ENCODE data around the gene PTPRN2.

Gene PTPRN2

DNA sequence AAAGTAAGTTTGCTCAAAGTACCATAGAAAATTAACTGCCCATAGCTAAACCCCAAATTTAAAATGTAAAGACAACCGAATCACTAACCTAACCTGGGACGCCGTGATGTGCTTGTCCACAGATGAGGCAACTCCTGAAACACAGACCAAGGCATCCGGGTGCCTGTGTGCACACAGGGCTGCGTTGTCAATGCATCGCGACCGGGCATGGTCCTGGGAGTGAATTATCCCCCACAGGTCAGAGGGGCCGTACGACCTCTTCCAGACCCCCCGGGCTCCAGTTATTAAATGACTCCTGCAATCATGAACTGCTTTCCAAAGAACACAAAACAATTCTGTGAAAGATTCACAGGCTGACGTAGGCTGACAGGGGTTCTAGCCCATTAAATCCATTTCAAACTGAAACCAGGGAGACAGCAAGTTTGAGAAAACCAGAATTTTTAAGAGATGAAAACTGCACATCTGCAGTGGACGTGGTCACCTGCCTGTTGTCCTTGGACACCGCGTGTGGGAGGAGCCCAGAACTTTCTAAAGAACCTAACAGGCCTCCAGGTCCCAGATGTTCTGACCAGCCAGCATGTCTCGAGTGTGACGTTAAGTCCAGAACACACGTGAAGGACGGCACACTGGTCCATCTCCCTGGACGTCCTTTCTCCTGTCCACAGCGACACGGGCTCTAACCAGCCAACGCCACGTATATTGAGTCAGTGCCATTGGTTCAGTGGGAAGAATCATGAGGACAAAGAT lies 953.0 kb downstream of the PTPRN2 start:
- DNase-seq (ENCODE audit: low read depth in 2 of 2) = no peak

DNA sequence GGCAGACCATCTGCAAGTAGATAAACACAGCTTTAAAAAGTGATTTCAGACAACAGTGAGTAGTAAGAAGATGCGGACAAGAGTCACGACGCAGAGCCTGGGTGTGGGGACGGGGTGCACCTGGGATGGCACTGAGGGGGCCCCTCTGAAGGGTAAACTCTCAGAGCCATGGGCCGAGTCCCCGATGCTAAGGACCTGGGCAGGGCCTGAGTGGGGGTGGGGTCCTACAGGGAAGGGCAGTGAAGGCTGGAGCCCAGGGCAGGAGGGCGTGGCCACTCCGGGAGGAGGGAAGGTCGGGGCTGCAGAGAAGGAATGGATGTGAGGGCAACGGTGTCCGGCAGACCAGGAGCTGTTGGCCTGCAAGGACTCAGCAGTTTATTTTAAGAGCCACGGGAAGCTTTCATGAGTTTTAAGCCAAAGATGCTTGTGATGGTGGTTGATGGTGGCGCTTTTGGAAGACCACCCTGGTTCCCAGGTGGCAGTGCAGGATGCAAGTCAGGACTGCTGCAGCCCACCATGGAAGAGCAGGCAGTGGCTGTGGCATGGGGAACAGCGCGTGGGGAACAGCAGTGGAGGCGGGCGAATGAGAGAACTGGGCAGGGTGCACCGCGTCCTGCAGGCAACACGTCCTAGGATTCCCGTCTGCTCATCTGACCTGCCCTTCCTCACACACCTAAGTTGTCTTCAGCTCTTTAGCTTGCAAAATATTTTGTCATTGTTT lies 954.0 kb downstream of the PTPRN2 start:
- no peak for DNase-seq (ENCODE audit: low read depth in 2 of 2)

DNA sequence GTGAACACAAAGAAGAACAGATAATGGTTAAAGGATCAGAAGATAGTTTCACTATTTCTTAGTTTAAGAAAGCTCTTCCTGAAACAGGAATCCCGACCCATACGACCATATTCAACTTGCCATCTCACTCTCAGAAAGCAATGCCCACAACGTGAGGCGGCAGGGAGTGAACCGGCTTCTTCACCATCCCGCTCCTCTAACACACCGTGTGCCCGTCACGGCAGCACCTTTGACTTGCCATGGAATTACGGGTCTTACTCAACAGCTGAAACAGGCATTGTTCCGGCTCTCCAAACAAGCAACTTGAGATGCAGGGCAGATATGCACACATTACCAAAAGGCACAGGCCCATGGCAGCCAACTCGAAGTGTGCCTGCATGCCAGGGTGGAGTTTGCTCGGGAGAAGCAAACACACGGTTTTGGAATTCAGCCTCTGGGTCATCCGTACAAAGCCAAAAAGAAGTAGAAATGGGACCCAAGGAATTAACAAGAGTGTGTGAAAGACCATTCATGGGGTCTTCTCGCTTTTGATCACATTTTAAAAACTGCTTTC lies 957.2 kb downstream of the PTPRN2 start:
- no peak for DNase-seq (ENCODE audit: low read depth in 2 of 2)

DNA sequence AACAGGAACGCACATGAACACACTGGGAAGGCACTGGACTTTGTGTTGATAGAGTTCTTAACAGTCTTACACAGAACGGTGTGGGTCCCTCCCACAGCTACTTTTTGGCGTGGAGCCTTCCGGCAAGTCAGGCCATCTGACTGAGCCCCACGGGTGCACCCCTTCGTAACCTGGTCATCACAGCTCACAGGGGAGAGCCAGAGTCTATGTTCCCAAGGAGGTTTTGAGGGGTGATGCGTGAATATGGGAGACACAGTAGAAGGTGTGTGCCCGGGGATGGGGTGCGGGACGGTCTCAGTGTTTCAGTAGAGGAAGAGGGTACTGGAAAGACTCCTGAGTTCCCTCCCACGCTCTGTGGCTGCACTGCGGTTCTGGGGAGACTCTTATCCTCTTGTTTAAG lies 959.2 kb downstream of the PTPRN2 start:
- no peak for DNase-seq (ENCODE audit: low read depth in 2 of 2)

DNA sequence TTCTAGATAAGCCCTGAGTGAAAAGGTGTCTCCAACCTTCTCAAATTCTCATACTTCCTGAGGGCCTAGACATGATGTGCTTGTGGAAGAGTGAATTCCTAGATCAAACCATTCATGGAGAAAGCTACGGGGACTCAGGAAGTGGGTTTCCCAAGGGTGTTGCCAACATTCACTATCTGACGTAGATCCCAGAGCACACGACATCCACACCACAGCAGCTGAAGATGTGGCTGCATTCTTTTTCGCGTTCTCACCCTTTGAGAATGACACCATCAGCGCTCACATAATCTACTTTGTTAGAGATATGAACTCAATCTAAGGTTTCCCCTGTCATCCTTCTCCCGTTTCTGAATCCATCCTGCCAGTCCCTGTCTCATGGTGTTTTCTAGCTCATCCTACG lies 960.0 kb downstream of the PTPRN2 start:
- no peak for DNase-seq (ENCODE audit: low read depth in 2 of 2)

DNA sequence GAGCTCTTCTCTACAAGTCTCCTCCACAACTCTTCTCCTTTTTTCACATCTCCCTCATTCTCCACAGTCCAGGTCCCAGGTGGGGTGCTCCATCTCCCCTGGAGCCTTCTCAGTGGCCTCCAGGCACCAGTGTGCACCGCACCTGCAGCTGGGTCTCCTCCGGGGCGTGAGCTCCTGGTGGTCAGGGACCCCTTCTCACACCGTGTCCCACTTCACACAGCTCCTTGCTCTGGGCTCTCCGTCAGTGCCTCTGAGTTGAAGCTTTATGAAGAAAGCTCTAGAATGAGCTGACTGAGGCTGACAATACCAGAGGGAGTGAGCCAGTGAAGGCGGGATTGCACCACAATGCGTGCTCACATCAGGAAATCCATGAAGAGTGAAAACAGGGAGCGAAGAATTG lies 960.6 kb downstream of the PTPRN2 start:
- DNase-seq (ENCODE audit: low read depth in 2 of 2) = no peak

DNA sequence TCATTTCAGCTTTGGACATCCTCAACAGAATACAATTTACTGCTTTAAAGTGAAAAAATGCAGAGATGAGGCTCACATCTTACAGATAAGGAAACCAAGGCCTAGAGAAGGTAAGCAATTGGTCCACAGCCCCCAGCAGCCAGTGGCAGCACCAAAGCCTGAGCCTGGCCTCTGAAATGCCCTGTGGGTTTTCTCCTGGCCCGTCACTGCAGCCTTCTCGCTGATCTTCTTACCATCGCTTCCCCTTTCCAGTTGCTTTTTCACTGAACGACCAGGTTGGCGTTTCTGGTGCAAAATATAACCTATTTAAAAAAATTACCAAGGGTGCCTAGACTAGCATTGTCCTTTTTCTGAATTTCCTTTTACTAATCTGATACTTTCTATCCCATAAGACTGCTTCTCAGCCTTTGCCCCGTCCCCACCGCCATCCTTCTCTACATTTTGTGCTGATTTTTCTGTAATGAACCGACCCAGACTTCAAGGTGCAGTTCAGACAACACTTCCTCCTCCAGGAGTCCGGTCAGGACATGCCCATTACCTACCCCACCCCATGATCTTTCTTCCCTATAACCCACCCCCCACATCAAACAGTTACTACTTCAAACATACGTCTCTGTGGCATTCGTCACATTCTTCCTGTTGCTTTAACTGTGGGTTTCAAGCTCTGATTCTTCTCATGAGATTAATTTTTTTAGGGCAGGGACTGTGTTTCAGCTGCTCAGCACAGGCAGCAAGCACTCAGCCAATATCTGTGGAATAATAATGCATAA lies 961.5 kb downstream of the PTPRN2 start:
- no peak for DNase-seq (ENCODE audit: low read depth in 2 of 2)

DNA sequence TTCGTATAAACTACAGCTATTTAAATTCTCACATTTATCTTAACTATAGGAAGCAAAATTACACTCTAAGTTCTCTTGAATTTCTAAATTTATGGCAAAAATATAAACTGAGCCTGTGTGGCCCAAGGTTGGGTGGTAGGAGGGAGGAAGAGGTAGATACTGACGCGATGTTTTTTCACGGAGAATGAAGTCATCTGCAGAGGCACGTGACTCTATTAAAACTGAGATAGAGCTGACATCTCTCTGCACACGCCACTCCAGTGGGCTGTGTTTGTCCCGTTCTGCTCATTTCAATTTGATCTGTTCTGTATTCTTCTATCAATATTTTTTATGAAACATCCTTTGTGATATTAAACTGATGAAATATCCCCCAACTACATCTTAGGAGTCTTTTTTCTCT lies 964.1 kb downstream of the PTPRN2 start:
- no peak for DNase-seq (ENCODE audit: low read depth in 2 of 2)

DNA sequence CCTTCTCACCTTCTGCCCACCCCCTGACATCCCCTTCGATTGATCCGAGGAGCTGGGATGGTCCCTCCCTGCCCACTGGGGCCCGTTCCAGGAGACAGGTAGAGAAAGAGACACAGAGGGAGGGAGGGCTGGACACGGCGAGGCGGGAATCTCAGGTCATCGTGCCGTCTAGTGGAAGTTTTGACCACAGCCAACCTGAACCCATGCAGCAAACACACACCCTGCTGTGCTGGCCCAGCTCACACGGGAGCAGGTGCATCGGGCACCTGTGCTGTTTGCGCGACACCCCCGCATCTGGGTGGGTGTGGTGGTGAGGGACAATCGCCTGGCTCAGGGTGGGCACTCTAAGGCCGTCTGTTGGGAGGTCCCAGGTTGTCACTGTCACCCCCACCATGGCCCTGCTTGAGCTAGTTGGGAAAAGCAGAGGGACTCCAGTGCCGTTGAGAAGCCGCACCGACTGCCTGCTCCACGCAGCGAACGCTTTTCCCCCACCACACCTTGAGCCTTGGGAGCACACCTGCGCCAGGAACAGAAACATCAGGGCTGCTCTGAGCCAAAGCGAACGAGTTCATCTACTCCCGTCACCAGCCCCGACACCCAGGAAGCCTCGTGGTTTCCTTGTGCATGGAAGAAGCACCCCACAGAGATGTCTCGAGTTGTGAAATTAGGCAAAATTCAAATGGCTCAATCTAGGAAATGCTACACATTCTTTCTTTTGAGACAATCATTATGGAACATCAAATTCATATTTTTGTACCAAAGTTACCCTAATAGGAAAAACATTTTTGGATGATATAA lies 965.0 kb downstream of the PTPRN2 start:
- DNase-seq (ENCODE audit: low read depth in 2 of 2) = no peak

DNA sequence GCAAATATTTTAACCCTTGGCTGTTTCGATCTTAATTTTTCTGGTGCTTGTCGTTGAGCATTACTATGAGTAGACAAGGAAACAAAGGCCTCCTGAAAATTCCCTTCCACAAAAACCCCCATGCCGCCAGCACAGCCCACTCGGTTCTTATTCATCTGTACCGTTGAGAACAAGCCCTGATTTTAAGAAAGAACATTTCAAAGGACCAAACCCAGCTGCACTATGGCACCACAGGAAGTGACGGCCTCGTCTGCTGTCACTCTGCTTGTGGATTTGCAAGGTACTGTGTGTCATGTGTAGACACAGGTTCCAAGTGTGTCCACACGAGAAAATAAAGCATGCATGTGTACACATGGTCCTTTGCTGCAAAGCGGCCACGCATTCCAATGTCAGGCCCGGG lies 965.6 kb downstream of the PTPRN2 start:
- no peak for DNase-seq (ENCODE audit: low read depth in 2 of 2)

DNA sequence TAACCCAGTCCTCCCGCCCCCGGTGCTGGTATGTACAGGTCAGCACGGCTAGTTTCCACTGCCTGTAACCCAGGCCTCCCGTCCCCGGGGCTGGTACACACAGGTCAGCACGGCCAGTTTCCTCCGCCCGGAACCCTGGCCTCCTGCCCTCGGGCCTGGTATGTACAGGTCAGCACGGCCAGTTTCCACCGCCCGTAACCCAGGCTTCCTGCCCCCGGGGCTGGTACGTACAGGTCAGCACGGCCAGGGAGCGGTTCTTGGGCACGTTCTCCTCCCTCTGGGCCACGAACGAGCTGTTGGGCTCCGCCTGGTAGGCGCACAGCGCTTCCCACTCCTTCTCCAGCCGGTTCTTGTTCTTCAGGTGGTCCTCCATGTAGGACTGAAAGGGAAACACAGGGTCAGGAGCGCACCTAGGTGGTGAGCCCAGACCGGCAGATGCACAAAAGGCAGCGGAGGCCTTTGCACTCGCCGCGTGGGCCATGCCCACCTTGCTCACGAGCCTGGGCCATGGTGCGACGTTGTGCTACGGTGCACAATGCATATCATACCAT lies 966.4 kb downstream of the PTPRN2 start:
- DNase-seq (ENCODE audit: low read depth in 2 of 2) = no peak

DNA sequence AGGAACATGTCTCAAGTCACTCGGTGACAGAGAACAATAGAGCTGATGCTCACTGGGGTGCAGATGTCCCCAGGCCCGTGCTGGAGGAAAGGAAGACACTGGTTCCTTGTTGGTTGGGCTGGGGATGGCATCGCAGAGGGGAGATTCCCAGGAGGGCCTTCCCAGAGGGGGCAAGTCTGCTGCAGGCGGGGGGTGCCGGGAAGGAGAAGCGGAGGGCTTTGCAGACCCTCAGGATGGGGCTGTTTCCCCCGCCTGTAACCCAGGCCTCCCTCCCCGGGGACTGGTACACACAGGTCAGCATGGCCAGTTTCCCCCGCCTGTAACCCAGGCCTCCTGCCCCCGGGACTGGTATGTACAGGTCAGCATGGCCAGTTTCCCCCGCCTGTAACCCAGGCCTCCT lies 967.0 kb downstream of the PTPRN2 start:
- no peak for DNase-seq (ENCODE audit: low read depth in 2 of 2)

DNA sequence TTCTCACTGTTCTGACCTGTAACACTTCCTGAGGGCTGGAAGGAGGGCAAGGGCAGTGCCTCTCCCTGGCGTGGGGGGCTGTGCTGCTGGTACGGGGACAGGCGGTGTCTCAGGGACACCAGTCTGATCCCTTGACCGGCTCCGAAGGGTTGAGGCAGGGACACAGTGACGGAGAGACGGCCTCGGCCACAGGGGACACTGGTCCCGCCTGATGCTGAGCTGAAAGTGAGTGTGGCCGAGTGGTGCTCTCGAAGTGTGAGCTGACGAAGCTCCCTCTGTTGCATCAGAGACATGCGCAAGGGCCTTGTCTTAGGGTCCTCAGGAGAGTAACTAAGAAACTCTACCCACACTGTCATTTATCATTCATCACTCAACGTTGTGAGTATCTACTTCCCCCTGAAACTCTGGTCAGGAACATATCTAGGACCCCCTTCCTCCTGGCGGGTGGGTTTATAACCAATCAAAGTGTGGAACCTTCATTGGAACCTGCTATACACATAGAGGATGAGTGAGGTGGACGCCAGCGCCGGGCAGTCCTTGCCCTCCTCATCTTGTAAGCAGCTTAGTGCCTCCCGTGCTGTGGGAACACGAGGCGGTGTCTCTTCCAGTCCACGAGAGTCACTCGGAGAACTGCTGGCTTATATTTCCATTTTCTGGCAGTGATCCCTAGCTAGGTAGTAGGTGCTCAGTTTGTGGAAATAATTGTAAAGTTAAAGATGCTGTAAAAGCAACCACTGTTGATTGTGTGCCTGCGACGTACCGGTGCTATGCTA lies 967.7 kb downstream of the PTPRN2 start:
- DNase-seq (ENCODE audit: low read depth in 2 of 2) = no peak

DNA sequence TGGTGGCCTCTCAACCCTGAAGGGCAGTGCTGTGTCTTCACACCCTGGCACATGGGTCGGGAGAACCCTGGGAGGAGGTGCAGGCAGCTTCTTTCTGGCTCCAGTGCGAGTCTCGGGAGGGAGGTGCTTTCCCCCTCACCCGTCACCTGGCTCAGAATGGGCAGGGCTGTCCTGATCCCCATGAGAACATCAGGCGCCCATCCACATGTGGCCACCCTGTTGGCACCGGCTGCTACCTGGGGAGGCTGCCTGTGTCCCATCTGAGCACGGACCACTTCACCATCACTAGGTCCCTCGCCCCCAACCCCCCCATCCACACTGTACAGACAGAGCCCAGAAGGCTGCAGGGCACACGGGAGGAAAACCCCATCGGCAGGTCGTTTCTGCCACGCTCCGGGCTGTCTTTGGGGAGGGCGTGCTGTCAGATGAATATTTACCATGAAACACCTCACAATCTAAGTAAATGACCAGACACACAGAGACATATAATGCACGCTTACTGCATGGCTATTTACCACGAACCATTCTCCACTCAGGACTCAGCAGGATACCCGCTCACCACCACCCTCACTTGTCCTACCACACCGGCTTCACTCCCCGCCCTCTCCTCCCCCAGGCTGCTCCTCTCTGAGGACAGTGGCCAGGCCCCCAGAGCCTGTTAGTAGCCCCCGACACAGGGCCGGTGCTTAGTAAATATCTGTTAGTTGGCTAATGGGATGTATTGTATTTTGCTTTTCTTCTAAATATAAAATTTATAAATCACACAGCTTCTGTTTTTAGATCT lies 968.6 kb downstream of the PTPRN2 start:
- DNase-seq (ENCODE audit: low read depth in 2 of 2) = no peak

DNA sequence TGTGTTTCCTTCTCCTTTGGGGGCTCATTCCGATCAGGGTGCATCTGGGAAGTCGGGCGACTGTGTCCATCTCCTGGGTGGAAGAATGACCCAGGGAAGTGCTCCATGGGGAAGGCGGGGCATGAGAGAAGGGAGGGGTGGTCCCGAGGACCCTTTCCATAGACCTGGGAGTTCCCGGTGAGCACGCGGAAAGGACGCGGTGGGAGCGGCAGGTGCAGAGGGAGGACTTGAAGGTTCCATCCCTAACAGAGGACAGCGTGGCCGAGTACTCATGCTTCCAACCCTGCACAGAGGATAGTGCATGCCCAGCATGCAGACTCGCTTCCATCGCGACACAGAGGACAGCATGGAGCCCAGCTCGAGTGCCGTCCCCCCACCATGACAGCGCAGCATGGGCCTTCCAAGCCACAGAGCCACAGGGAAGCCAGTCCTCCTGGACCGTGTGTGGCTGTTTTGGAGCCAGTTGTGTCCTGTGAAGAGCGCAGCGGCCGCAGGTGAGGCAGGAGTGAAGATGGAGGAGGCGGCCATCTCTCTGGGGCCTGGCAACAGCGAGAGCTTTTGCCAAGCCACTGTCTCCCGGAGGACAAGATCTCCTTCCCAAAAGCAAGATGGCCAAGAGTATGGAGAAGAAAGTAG lies 969.4 kb downstream of the PTPRN2 start:
- no peak for DNase-seq (ENCODE audit: low read depth in 2 of 2)

DNA sequence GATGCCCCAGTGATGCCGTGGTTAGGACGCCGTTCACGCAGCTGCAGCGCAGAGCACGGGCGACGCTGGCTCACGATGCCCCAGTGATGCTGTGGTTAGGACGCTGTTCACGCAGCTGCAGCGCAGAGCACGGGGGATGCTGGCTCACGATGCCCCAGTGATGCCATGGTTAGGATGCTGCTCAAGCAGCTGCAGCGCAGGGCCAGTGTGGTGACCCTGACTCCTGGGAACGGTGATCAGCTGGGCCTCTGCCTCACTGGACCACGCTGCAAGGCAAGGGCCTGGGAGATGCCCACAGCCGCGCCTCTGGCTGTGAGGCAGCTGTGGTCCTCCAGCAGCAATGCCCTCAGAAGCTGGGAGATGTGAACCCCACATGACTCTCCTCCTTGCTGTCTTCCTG lies 970.2 kb downstream of the PTPRN2 start:
- DNase-seq (ENCODE audit: low read depth in 2 of 2) = no peak

DNA sequence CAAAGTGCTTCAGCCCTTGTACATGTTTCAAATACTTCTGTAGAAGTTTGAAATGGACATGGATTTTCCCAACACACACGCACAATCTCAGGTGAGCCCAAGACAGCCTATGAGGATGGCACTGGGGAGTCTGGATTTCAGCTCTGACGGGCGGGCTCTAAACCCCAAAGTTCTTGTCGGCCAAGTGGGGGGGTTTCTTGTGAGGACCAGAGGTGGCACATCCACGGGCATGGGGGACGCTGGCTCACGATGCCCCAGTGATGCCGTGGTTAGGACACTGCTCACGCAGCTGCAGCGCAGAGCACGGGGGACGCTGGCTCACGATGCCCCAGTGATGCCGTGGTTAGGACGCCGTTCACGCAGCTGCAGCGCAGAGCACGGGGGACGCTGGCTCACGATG lies 970.7 kb downstream of the PTPRN2 start:
- no peak for DNase-seq (ENCODE audit: low read depth in 2 of 2)

DNA sequence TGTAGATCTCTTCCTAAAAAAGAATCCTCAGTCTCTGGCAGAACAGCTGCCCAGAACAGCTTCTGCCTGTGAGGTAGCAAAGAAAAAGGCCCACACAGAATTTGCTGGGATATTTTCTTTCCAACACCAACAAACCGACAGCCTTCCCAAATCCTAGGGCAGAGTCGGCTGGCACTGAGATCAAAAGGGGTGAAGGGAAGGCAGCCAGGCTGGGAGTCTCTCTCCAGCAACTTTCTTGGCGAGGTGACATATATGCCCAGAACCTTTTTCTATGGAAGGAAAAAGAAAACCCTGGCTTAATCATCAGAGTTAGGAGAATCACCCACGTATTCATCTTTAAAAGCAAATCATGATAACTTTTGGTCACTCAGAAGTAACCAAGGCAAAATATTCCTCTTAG lies 971.2 kb downstream of the PTPRN2 start:
- no peak for DNase-seq (ENCODE audit: low read depth in 2 of 2)

DNA sequence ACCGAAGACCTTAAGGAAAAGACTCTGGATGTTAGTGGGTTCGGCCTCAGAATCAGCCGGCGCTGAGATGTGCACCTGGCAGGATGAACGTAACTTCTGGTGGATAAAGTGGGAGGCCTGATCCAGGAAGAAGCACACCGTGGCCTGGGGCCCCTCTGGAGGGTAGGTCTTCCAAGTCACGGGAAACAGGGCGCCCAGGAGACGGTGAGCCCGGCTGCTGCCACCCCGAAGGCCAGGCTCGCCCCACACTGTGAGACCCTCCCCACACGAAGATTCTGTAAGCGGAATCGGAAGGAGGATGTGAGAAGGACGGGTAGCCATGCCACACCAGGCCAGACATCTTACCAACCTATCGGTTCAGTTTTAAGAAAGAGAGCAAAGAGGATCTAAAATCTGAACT lies 971.8 kb downstream of the PTPRN2 start:
- DNase-seq (ENCODE audit: low read depth in 2 of 2) = no peak

Measured in activated CD4-positive, alpha-beta T cell treated with anti-CD3 and anti-CD28 coated beads for 24 hours (primary cell).